Gastroesophageal sphincter (tissue), 3 donors: ENCODE data around the gene TMEM232.

Experiments used
- CTCF ChIP-seq, 4 experiments: fragments of 200-600 bp in 2 of 4; fragments of 450-650 bp in 2 of 4; sonication (generic) in 1 of 4; IDR thresholded peaks; one replicate each; pipeline ENCODE4 v1.5.1; 2017 to 2019; ENCODE audit warnings: antibody characterized with exemption in 4 of 4, mild to moderate bottlenecking in 2 of 4, moderate library complexity in 2 of 4
- POLR2AphosphoS5 ChIP-seq: sonication (generic); formaldehyde crosslinking; IDR thresholded peaks from one replicate; pipeline ENCODE4 v1.6.1; 2017; ENCODE audit warnings: antibody characterized with exemption

GRCh38 chr5:110681953-110682352 lies 44.5 kb downstream of the TMEM232 start:
- TF ChIP-seq CTCF (IDR thresholded peaks at IDR 0.05) (no peak), POLR2AphosphoS5 (no peak)
